ENCODE results near the gene TMEM79. TPM values are rescaled to one million over a fixed set of nuclear protein-coding genes. Genes with fewer than 3 reads are reported as not detected.

TMEM79 gene
- total RNA-seq, 2 experiments from 2014 or later, result 9.1 to 11.0 TPM

GRCh38 chr1:156282479-156283222, 1.5 kb upstream of the TMEM79 start, which contains the start of gene SMG5:
Gene SMG5 (minus strand): TSS chr1:156282825. CDS start chr1:156282680, 145 bp downstream.
- ChIA-PET CTCF (interaction anchor here (0.7 to 4.5 kb wide), 23 partner anchors 12 to 423 kb away, joined by 3 to 29 read pairs (median 4); partner anchors contain the start of genes PMF1 and SLC25A44), POLR2A (interaction anchor here (0.8 to 3.5 kb wide), 27 partner anchors 9 to 219 kb away, joined by 3 to 25 read pairs (median 5); partner anchors contain the start of genes CCT3, GLMP, MEF2D and PMF1)
- Mint-ChIP-seq H3K27me3 (ENCODE audit: low read depth) (no peaks in the 10 kb centered on the region), H3K4me3 (peak within 1 kb of the TSS; percentile 90), H3K27ac (peak within 1 kb of the TSS; percentile 87), H3K9me3 (ENCODE audit: insufficient read depth) (no peaks in the 10 kb centered on the region), H3K36me3 (ENCODE audit: low read depth) (peaks cover 29% of the 10 kb centered on the region), H3K4me1 (ENCODE audit: low read depth) (peaks cover 40% of the 10 kb centered on the region)
- ATAC-seq (peak; percentile 94), DNase-seq (peak; percentile 98)

- Mint-ChIP-seq H3K36me3 (ENCODE audit: low read depth) (peaks cover 20% of the 10 kb centered on the region), H3K27ac (peak overlapping the region; percentile 87), H3K9me3 (ENCODE audit: insufficient read depth) (no peaks in the 10 kb centered on the region), H3K27me3 (ENCODE audit: low read depth) (no peaks in the 10 kb centered on the region), H3K4me3 (peak overlapping the region; percentile 90), H3K4me1 (ENCODE audit: low read depth) (peaks cover 40% of the 10 kb centered on the region)
- ATAC-seq (no peak), DNase-seq (no peak)
- CTCF ChIA-PET, result interaction anchor here (0.9 to 4.5 kb wide), 19 partner anchors 11 to 422 kb away, joined by 3 to 29 read pairs (median 4); partner anchors contain the start of gene GLMP
- POLR2A ChIA-PET, result interaction anchor here (0.9 to 3.5 kb wide), 13 partner anchors 11 to 218 kb away, joined by 3 to 25 read pairs (median 7); partner anchors contain the start of genes GLMP, MEF2D and PMF1
Observed at GRCh38 chr1:156283521-156283920, 604 bp upstream of the TMEM79 start.

- Mint-ChIP-seq H3K4me1 (ENCODE audit: low read depth) (peaks cover 37% of the 10 kb centered on the region), H3K27me3 (ENCODE audit: low read depth) (no peaks in the 10 kb centered on the region), H3K27ac (no peak overlapping the region), H3K9me3 (ENCODE audit: insufficient read depth) (no peaks in the 10 kb centered on the region), H3K36me3 (ENCODE audit: low read depth) (peaks cover 22% of the 10 kb centered on the region), H3K4me3 (no peak overlapping the region)
- ChIA-PET CTCF (interaction anchor here (1.1 kb wide), 1 partner anchor 11 kb away, joined by 3 read pairs; the partner anchor contains the start of gene GLMP), POLR2A (interaction anchor here (0.8 kb wide), 1 partner anchor 53 kb away, joined by 3 read pairs; the partner anchor contains the start of gene CCT3)
- ATAC-seq (no peak), DNase-seq (no peak)
Observed at GRCh38 chr1:156284757-156285156, 632 bp downstream of the TMEM79 start.

GRCh38 chr1:156285437-156285836, 1.3 kb downstream of the TMEM79 start:
- CTCF ChIA-PET, result interaction anchor here (1.6 kb wide), 1 partner anchor 140 kb away, joined by 3 read pairs; no protein-coding TSS in a partner anchor
- peaks cover 31% of the 10 kb centered on the region for H3K4me1 Mint-ChIP-seq (ENCODE audit: low read depth)
- H3K36me3 Mint-ChIP-seq (ENCODE audit: low read depth), result peaks cover 18% of the 10 kb centered on the region
- H3K4me3 Mint-ChIP-seq, result no peak overlapping the region
- DNase-seq, result no peak
- no peak for ATAC-seq
- POLR2A ChIA-PET, result no interaction called here
- H3K9me3 Mint-ChIP-seq (ENCODE audit: insufficient read depth), result no peaks in the 10 kb centered on the region
- H3K27ac Mint-ChIP-seq, result no peak overlapping the region
- no peaks in the 10 kb centered on the region for H3K27me3 Mint-ChIP-seq (ENCODE audit: low read depth)

GRCh38 chr1:156286061-156286460, 1.9 kb downstream of the TMEM79 start:
- H3K27ac Mint-ChIP-seq, result no peak overlapping the region
- no peaks in the 10 kb centered on the region for H3K9me3 Mint-ChIP-seq (ENCODE audit: insufficient read depth)
- POLR2A ChIA-PET, result no interaction called here

GRCh38 chr1:156289857-156290256, 5.7 kb downstream of the TMEM79 start:
- ChIA-PET POLR2A (no interaction called here), CTCF (no interaction called here)
- H3K9me3 Mint-ChIP-seq (ENCODE audit: insufficient read depth), result no peaks in the 10 kb centered on the region
- DNase-seq, result no peak
- no peaks in the 10 kb centered on the region for H3K27me3 Mint-ChIP-seq (ENCODE audit: low read depth)
- H3K36me3 Mint-ChIP-seq (ENCODE audit: low read depth), result peaks cover 17% of the 10 kb centered on the region
- H3K27ac Mint-ChIP-seq, result no peak overlapping the region
- no peak for ATAC-seq
- H3K4me3 Mint-ChIP-seq, result no peak overlapping the region
- H3K4me1 Mint-ChIP-seq (ENCODE audit: low read depth), result peaks cover 10% of the 10 kb centered on the region

More at GRCh38 chr1:156286061-156286460, 1.9 kb downstream of the TMEM79 start:
- peaks cover 18% of the 10 kb centered on the region for H3K36me3 Mint-ChIP-seq (ENCODE audit: low read depth)
- no peaks in the 10 kb centered on the region for H3K27me3 Mint-ChIP-seq (ENCODE audit: low read depth)
- no peak for DNase-seq
- CTCF ChIA-PET, result interaction anchor here (1.6 kb wide), 1 partner anchor 140 kb away, joined by 3 read pairs; no protein-coding TSS in a partner anchor
- peaks cover 25% of the 10 kb centered on the region for H3K4me1 Mint-ChIP-seq (ENCODE audit: low read depth)
- no peak for ATAC-seq
- H3K4me3 Mint-ChIP-seq, result no peak overlapping the region

GRCh38 chr1:156291226-156292061, 7.3 kb downstream of the TMEM79 start:
- ATAC-seq (no peak), DNase-seq (no peak)
- H3K9me3 Mint-ChIP-seq (ENCODE audit: insufficient read depth), result no peaks in the 10 kb centered on the region
- H3K27me3 Mint-ChIP-seq (ENCODE audit: low read depth), result no peaks in the 10 kb centered on the region
- H3K36me3 Mint-ChIP-seq (ENCODE audit: low read depth), result peaks cover 13% of the 10 kb centered on the region
- peaks cover 19% of the 10 kb centered on the region for H3K4me1 Mint-ChIP-seq (ENCODE audit: low read depth)
- H3K4me3 Mint-ChIP-seq, result no peak overlapping the region
- ChIA-PET POLR2A (no interaction called here), CTCF (no interaction called here)
- H3K27ac Mint-ChIP-seq, result peak overlapping the region; percentile 19

GRCh38 chr1:156293098-156293434, 8.9 kb downstream of the TMEM79 start:
- H3K27ac Mint-ChIP-seq, result no peak overlapping the region

GRCh38 chr1:156293895-156294294, 9.8 kb downstream of the TMEM79 start:
- Mint-ChIP-seq H3K4me1 (ENCODE audit: low read depth) (peaks cover 19% of the 10 kb centered on the region), H3K9me3 (ENCODE audit: insufficient read depth) (no peaks in the 10 kb centered on the region), H3K4me3 (no peak overlapping the region), H3K36me3 (ENCODE audit: low read depth) (peaks cover 8% of the 10 kb centered on the region), H3K27ac (no peak overlapping the region), H3K27me3 (ENCODE audit: low read depth) (no peaks in the 10 kb centered on the region)
- ATAC-seq, result no peak
- POLR2A ChIA-PET, result interaction anchor here (3.3 kb wide), 1 partner anchor 11 kb away, joined by 25 read pairs; the partner anchor contains the start of genes SMG5 and TMEM79
- no peak for DNase-seq
- CTCF ChIA-PET, result interaction anchor here (1.1 kb wide), 1 partner anchor 11 kb away, joined by 4 read pairs; the partner anchor contains the start of gene SMG5

More at GRCh38 chr1:156293098-156293434, 8.9 kb downstream of the TMEM79 start:
- ChIA-PET POLR2A (interaction anchor here (3.3 kb wide), 1 partner anchor 11 kb away, joined by 25 read pairs; the partner anchor contains the start of genes SMG5 and TMEM79), CTCF (no interaction called here)
- Mint-ChIP-seq H3K4me3 (no peak overlapping the region), H3K4me1 (ENCODE audit: low read depth) (peaks cover 19% of the 10 kb centered on the region), H3K27me3 (ENCODE audit: low read depth) (no peaks in the 10 kb centered on the region), H3K36me3 (ENCODE audit: low read depth) (peaks cover 12% of the 10 kb centered on the region), H3K9me3 (ENCODE audit: insufficient read depth) (no peaks in the 10 kb centered on the region)
- no peak for DNase-seq
- ATAC-seq, result no peak

- H3K27ac Mint-ChIP-seq, result peak within 1 kb of the TSS; percentile 83
- POLR2A ChIA-PET, result interaction anchor here (0.6 to 3.3 kb wide), 3 partner anchors 9 to 23 kb away, joined by 3 to 25 read pairs (median 3); partner anchors contain the start of genes SMG5 and TMEM79
Observed at GRCh38 chr1:156295391-156295947, 11.3 kb downstream of the TMEM79 start, which contains the start of gene GLMP. Gene GLMP (minus strand): TSS chr1:156295679. CDS start chr1:156295645, 34 bp downstream.

GRCh38 chr1:156298852-156299357, 14.8 kb downstream of the TMEM79 start, which contains the start of gene VHLL:
Gene VHLL (minus strand): TSS chr1:156299307. CDS start chr1:156299189, 118 bp downstream.
- Mint-ChIP-seq H3K27ac (no peak within 1 kb of the TSS), H3K36me3 (ENCODE audit: low read depth) (peaks cover 6% of the 10 kb centered on the region), H3K4me3 (no peak within 1 kb of the TSS), H3K9me3 (ENCODE audit: insufficient read depth) (no peaks in the 10 kb centered on the region), H3K27me3 (ENCODE audit: low read depth) (no peaks in the 10 kb centered on the region), H3K4me1 (ENCODE audit: low read depth) (peaks cover 19% of the 10 kb centered on the region)
- ChIA-PET CTCF (no interaction called here), POLR2A (no interaction called here)
- DNase-seq, result no peak
- no peak for ATAC-seq

More at GRCh38 chr1:156295391-156295947, 11.3 kb downstream of the TMEM79 start, which contains the start of gene GLMP:
- H3K4me1 Mint-ChIP-seq (ENCODE audit: low read depth), result peaks cover 19% of the 10 kb centered on the region
- CTCF ChIA-PET, result interaction anchor here (1.1 to 1.2 kb wide), 2 partner anchors 11 to 150 kb away, joined by 3 to 4 read pairs; partner anchors contain the start of gene TMEM79
- peak; percentile 79 for DNase-seq
- H3K9me3 Mint-ChIP-seq (ENCODE audit: insufficient read depth), result no peaks in the 10 kb centered on the region
- peaks cover 3% of the 10 kb centered on the region for H3K36me3 Mint-ChIP-seq (ENCODE audit: low read depth)
- H3K4me3 Mint-ChIP-seq, result peak within 1 kb of the TSS; percentile 91
- no peaks in the 10 kb centered on the region for H3K27me3 Mint-ChIP-seq (ENCODE audit: low read depth)
- ATAC-seq, result peak; percentile 90

Measured in activated CD8-positive, alpha-beta T cell treated with anti-CD3 and anti-CD28 coated beads, Interleukin-2, amount 10 ng/mL, durations not matched to agents 7 days and 5 days (primary cell).